ENCODE measurements around the gene TUBGCP6.

The TUBGCP6 gene

GRCh38 chr22:50289942-50290630, 45.3 kb upstream of the TUBGCP6 start:
- no peak overlapping the region for H3K27ac ChIP-seq
- H3K4me3 ChIP-seq (ENCODE audit: low read depth, low read length) = no peak overlapping the region
- H3K9ac ChIP-seq = no peak overlapping the region
- H3K79me2 ChIP-seq = peaks cover 31% of the 10 kb centered on the region
- TF ChIP-seq CTCF (IDR thresholded peaks at IDR 0.05) = no peak
- no peak overlapping the region for H3K4me2 ChIP-seq (ENCODE audit: low read length)
- H2AFZ ChIP-seq = no peak overlapping the region
- no peaks in the 10 kb centered on the region for H3K27me3 ChIP-seq (ENCODE audit: control insufficient read depth, insufficient read depth, low read length)
- peaks cover 17% of the 10 kb centered on the region for H3K4me1 ChIP-seq
- H3K9me3 ChIP-seq (ENCODE audit: control insufficient read depth, low read length) = no peaks in the 10 kb centered on the region
- no peaks in the 10 kb centered on the region for H3K36me3 ChIP-seq (ENCODE audit: control insufficient read depth, insufficient read depth, low read length)

GRCh38 chr22:50289151-50289941, 44.5 kb upstream of the TUBGCP6 start:
- Histone ChIP-seq H3K9me3 (ENCODE audit: control insufficient read depth, low read length) (no peaks in the 10 kb centered on the region), H3K9ac (no peak overlapping the region), H3K4me2 (ENCODE audit: low read length) (no peak overlapping the region), H3K79me2 (peaks cover 31% of the 10 kb centered on the region), H2AFZ (no peak overlapping the region), H3K4me3 (ENCODE audit: low read depth, low read length) (no peak overlapping the region), H3K27ac (no peak overlapping the region), H3K27me3 (ENCODE audit: control insufficient read depth, insufficient read depth, low read length) (no peaks in the 10 kb centered on the region), H3K4me1 (peaks cover 13% of the 10 kb centered on the region), H3K36me3 (ENCODE audit: control insufficient read depth, insufficient read depth, low read length) (no peaks in the 10 kb centered on the region)
- no peak for TF ChIP-seq CTCF (IDR thresholded peaks at IDR 0.05)

- H3K4me3 ChIP-seq (ENCODE audit: low read depth, low read length) = no peak overlapping the region
- H3K27ac ChIP-seq = no peak overlapping the region
- H3K9ac ChIP-seq = no peak overlapping the region
- H3K4me2 ChIP-seq (ENCODE audit: low read length) = no peak overlapping the region
- no peak for TF ChIP-seq CTCF (IDR thresholded peaks at IDR 0.05)
- H3K9me3 ChIP-seq (ENCODE audit: control insufficient read depth, low read length) = no peaks in the 10 kb centered on the region
- no peaks in the 10 kb centered on the region for H3K36me3 ChIP-seq (ENCODE audit: control insufficient read depth, insufficient read depth, low read length)
- H3K79me2 ChIP-seq = peaks cover 30% of the 10 kb centered on the region
- H3K27me3 ChIP-seq (ENCODE audit: control insufficient read depth, insufficient read depth, low read length) = no peaks in the 10 kb centered on the region
- peaks cover 9% of the 10 kb centered on the region for H3K4me1 ChIP-seq
- H2AFZ ChIP-seq = no peak overlapping the region
Measured at GRCh38 chr22:50287731-50288130, 42.9 kb upstream of the TUBGCP6 start.

- Histone ChIP-seq H3K4me2 (ENCODE audit: low read length) (peak overlapping the region; percentile 50), H3K4me1 (peaks cover 9% of the 10 kb centered on the region), H3K27ac (peak overlapping the region; percentile 57), H3K4me3 (ENCODE audit: low read depth, low read length) (no peak overlapping the region), H3K27me3 (ENCODE audit: control insufficient read depth, insufficient read depth, low read length) (no peaks in the 10 kb centered on the region), H3K36me3 (ENCODE audit: control insufficient read depth, insufficient read depth, low read length) (no peaks in the 10 kb centered on the region), H3K9me3 (ENCODE audit: control insufficient read depth, low read length) (no peaks in the 10 kb centered on the region), H2AFZ (no peak overlapping the region), H3K9ac (no peak overlapping the region), H3K79me2 (peaks cover 27% of the 10 kb centered on the region)
- TF ChIP-seq CTCF (IDR thresholded peaks at IDR 0.05) = no peak
Measured at GRCh38 chr22:50286701-50287318, 42.0 kb upstream of the TUBGCP6 start.

Measured in parathyroid adenoma (tissue), 2 donors.